Measurements from ENCODE around the gene SEMA4A.

SEMA4A gene

GRCh38 chr1:156226782-156227181 is 73.4 kb downstream of the SEMA4A start:
- Histone ChIP-seq H3K27ac (ENCODE audit: low read depth, low read length) (no peak overlapping the region), H3K4me3 (ENCODE audit: low read depth, low read length) (no peak overlapping the region), H3K9me3 (ENCODE audit: control insufficient read depth, insufficient read depth, low read length) (no peaks in the 10 kb centered on the region), H3K9ac (ENCODE audit: low read depth, low read length) (no peak overlapping the region), H3K4me1 (ENCODE audit: control insufficient read depth, insufficient read depth, low read length) (no peaks in the 10 kb centered on the region), H3K27me3 (ENCODE audit: control insufficient read depth, insufficient read depth, low read length) (no peaks in the 10 kb centered on the region), H3K36me3 (ENCODE audit: control insufficient read depth, insufficient read depth, low read length) (peaks cover 50% of the 10 kb centered on the region)

Measured in HUES48 (cell line).